NCI-H526 (cell line): Measurements from ENCODE around the gene CTNNBL1.
"Not testable (repeated sequence)": the region's sequence is repeated elsewhere in the genome, so short reads cannot be mapped to it uniquely, and the experiment has no call there.

Experiments used
- DNase-seq, 2 experiments: peaks; one replicate each; lab custom pipeline; 2025; lab: John Stamatoyannopoulos, UW

The CTNNBL1 gene, protein sequence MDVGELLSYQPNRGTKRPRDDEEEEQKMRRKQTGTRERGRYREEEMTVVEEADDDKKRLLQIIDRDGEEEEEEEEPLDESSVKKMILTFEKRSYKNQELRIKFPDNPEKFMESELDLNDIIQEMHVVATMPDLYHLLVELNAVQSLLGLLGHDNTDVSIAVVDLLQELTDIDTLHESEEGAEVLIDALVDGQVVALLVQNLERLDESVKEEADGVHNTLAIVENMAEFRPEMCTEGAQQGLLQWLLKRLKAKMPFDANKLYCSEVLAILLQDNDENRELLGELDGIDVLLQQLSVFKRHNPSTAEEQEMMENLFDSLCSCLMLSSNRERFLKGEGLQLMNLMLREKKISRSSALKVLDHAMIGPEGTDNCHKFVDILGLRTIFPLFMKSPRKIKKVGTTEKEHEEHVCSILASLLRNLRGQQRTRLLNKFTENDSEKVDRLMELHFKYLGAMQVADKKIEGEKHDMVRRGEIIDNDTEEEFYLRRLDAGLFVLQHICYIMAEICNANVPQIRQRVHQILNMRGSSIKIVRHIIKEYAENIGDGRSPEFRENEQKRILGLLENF

DNA sequence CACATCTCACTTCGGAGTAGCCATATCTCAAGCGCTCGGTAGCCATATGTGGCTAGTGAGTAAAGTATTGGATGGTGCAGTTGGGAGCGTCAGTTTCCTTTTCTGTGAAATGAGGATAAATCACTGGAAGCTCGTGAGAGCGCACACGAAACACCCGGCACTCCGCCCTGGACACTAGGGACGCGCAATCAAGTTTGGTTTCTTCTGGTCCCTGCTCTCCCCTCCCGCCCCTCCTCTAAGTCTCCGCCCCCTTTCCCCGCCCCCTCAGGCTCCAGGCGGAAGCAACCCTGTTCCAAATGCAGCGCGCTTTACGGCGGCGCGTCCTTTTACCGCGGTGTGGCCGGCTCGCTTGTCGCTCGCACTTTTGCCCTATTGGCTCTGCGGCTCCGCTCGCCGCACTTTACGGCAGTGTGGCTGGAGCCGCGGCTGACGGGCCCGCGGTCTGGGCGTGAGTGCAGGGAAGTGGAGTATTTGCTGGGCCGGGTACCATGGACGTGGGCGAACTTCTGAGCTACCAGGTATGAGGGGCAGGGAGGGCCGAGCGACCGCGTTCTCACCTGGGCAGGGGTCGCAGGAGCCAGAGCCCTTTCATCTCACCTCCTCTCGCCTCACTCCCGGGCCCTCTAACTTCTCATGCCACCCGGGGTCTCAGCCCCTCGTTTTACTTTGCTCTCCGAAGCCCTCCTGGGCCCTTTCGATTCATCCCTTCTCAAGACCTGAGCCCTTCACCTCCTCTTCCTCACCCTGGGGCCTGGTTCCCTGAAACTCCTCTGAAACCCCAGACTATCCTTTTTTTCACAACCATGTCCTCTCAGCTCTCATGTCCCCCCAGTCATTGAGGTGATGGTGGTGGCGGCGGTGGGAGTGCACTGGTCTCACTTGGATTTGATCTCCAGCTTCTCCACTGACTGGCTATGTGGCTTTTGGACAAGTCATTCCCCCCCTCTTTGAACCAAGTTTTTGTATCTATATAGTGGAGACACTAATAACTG lies at the start of gene CTNNBL1:
Gene CTNNBL1 (plus strand): TSS at position 396 of the 992 bp plus-strand sequence. CDS start 93 bp downstream, at position 489.
- peak; percentile 96 to 99 for DNase-seq

DNA sequence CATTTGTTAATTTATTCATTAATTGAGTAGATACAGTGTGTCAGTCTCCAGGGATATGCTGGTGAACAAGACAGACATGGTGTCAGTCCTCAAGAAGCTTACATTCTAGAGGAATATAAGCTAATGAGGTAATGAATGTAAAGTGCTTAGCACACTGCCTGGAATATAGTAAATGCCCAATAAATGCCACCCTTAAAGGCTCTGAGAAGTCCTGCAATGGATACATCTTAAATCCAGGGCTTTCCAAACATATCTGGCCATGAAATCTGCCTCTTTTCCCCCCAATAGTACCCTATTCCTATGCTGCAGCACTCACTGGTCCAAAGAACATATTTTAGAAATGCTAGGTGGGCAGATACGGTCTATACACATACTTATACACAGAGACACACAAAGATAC lies 49.2 kb upstream of the CTNNBL1 start:
- no peak for DNase-seq

- DNase-seq: no peak
These were observed 45.9 kb upstream of the CTNNBL1 start for GRCh38 chr20:37647946-37648345.

DNA sequence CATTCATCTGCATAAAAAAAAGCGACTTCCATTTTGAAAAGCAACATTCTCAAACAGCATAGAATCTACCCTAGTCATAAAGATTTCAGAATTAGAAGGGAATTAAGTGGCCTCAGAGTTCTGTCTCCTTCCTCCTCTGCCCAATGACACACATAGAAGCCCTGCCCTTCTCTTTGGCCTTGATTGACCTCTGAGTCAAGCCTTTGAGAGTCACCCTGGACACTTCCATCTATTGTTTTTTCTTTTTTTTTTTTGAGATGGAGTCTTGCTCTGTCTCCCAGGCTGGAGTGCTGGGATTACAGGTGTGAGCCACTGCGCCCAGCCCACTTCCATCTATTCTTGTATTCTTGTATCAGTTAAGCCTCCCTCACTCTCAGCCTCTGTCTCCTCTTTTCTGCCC lies 44.8 kb upstream of the CTNNBL1 start:
- no peak for DNase-seq

GRCh38 chr20:37649676-37650370 lies 44.0 kb upstream of the CTNNBL1 start:
- no peak for DNase-seq

GRCh38 chr20:37650661-37651060 lies 43.2 kb upstream of the CTNNBL1 start:
- DNase-seq: no peak

- peak; percentile 52 to 88 for DNase-seq
These were observed 41.9 kb upstream of the CTNNBL1 start for GRCh38 chr20:37651932-37652331.

GRCh38 chr20:37656945-37657344 lies 36.9 kb upstream of the CTNNBL1 start:
- no peak for DNase-seq

DNA sequence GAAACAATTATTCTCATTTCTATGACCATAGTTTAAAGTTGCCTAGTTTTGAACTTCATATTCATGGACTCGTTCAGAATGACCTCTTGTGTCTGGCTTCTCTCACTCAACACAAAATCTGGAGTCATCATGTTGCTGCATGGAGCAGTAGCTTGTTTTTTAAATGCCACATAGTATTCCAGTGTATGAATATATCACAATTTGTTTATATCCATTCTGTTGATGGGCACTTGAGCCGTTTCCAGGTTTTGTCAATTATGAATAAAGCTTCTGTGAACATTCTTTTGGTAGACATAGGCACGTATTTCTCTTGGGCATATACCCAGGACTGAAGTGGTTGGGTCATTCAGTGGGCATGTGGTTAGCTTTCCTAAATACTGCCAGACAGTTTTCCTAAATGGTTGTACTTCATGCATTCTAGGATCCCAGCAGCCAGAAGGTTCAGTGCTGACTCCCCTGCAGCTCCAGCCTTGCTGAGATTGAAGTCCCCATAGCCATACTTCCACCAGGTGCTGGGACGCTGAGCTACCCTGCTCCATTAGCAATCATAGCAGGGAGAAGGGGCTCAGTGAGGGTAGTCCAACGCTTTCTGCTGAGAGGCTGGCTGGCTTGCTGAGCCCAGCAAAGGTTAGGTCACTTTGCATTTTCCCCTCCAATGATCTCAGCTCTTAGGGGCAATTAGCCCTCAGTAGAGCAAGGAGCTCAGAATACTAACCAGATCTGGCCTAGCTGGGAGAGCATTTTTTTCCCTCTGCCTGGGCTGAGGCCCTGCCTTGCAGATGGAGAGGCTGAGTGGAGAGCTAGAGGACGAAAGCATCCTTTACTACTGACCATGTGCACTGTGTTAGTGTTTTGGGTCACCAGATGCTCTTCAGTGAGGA lies 35.7 kb upstream of the CTNNBL1 start:
- no peak for DNase-seq

- DNase-seq: no peak
These were observed 32.3 kb upstream of the CTNNBL1 start for GRCh38 chr20:37661519-37661918.

- DNase-seq: no peak
These were observed 31.5 kb upstream of the CTNNBL1 start for GRCh38 chr20:37662308-37662707.

- not testable (repeated sequence) for DNase-seq
These were observed 29.2 kb upstream of the CTNNBL1 start for GRCh38 chr20:37664595-37664994.

- DNase-seq: no peak
These were observed 25.7 kb upstream of the CTNNBL1 start for GRCh38 chr20:37668166-37668565.

GRCh38 chr20:37669062-37669772 lies 24.6 kb upstream of the CTNNBL1 start:
- peak in 1 of 2 experiments; percentile 49 for DNase-seq

- DNase-seq: peak in 1 of 2 experiments; percentile 49
These were observed 24.0 kb upstream of the CTNNBL1 start for GRCh38 chr20:37669773-37670236.

- DNase-seq: peak; percentile 57 to 81
These were observed 23.5 kb upstream of the CTNNBL1 start for GRCh38 chr20:37670351-37670791.

- DNase-seq: no peak
These were observed 21.7 kb upstream of the CTNNBL1 start for GRCh38 chr20:37672143-37672542.

DNA sequence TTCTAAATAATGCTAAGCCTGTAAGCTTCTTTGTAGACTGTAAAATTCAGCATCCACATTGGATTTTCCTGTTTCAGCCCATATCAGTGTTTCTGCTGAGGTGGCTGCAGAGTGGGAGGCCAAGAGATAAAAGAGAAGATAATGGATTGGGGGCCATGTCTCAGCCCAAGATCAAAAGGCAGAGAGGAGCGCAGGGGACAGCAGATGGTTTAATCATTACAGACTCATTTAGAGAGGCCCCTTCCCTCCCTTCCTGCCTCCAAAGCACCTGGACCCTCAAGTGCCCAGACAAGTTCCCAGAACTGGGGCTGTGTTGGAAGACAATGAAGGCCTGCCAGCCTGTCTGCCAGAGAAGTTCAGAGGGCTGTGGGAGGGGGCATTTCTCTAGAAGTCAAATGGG lies 20.4 kb upstream of the CTNNBL1 start:
- peak in 1 of 2 experiments; percentile 46 for DNase-seq

- no peak for DNase-seq
These were observed 17.4 kb upstream of the CTNNBL1 start for GRCh38 chr20:37676440-37676839.
